Measurements from ENCODE around the gene TCL1A.

Gene TCL1A

DNA sequence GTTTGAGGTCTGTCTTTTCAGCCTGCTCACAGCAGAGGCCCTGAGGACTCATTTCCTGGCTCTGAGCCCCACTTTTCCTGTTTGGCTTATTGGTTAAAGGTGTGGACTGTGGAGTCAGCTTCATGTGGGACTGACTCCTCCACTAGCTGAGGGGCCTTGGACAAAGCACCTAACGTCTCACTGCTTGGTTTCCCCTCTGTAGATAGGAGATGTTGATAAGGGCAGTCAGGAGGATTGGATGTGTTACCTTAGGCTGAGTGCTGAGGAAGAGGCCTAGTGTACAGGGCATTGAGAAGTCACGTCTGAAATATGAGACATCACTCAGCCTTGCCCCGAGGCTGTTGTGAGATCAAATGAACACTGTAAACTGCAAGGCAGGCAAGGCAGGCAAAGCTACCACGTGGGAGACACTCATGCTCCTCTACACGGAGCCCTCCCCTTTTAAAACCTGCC lies 27.1 kb upstream of the TCL1A start (continued):
- TF ChIP-seq, protein P1, sequence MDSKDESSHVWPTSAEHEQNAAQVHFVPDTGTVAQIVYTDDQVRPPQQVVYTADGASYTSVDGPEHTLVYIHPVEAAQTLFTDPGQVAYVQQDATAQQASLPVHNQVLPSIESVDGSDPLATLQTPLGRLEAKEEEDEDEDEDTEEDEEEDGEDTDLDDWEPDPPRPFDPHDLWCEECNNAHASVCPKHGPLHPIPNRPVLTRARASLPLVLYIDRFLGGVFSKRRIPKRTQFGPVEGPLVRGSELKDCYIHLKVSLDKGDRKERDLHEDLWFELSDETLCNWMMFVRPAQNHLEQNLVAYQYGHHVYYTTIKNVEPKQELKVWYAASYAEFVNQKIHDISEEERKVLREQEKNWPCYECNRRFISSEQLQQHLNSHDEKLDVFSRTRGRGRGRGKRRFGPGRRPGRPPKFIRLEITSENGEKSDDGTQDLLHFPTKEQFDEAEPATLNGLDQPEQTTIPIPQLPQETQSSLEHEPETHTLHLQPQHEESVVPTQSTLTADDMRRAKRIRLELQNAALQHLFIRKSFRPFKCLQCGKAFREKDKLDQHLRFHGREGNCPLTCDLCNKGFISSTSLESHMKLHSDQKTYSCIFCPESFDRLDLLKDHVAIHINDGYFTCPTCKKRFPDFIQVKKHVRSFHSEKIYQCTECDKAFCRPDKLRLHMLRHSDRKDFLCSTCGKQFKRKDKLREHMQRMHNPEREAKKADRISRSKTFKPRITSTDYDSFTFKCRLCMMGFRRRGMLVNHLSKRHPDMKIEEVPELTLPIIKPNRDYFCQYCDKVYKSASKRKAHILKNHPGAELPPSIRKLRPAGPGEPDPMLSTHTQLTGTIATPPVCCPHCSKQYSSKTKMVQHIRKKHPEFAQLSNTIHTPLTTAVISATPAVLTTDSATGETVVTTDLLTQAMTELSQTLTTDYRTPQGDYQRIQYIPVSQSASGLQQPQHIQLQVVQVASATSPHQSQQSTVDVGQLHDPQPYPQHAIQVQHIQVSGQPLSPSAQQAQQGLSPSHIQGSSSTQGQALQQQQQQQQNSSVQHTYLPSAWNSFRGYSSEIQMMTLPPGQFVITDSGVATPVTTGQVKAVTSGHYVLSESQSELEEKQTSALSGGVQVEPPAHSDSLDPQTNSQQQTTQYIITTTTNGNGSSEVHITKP (tag by site-specific recombination; IDR thresholded peaks at IDR 0.05): peak; percentile 53
- TF ChIP-seq, protein P2, sequence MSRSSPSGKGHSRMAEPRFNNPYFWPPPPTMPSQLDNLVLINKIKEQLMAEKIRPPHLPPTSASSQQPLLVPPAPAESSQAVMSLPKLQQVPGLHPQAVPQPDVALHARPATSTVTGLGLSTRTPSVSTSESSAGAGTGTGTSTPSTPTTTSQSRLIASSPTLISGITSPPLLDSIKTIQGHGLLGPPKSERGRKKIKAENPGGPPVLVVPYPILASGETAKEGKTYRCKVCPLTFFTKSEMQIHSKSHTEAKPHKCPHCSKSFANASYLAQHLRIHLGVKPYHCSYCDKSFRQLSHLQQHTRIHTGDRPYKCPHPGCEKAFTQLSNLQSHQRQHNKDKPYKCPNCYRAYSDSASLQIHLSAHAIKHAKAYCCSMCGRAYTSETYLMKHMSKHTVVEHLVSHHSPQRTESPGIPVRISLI (tag by site-specific recombination; IDR thresholded peaks at IDR 0.05): no peak
- TF ChIP-seq, protein P3, sequence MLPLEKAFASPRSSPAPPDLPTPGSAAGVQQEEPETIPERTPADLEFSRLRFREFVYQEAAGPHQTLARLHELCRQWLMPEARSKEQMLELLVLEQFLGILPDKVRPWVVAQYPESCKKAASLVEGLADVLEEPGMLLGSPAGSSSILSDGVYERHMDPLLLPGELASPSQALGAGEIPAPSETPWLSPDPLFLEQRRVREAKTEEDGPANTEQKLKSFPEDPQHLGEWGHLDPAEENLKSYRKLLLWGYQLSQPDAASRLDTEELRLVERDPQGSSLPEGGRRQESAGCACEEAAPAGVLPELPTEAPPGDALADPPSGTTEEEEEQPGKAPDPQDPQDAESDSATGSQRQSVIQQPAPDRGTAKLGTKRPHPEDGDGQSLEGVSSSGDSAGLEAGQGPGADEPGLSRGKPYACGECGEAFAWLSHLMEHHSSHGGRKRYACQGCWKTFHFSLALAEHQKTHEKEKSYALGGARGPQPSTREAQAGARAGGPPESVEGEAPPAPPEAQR (tag by site-specific recombination; IDR thresholded peaks at IDR 0.05): no peak
- TF ChIP-seq ZFP69B (tag by site-specific recombination; IDR thresholded peaks at IDR 0.05) (0 out of 2 replicates have a peak, but pooled peaks have one; percentile 15), MZF1 (tag by site-specific recombination; IDR thresholded peaks at IDR 0.05; ENCODE audit: borderline replicate concordance) (no peak), ZNF366 (tag by site-specific recombination; conservative IDR thresholded peaks at IDR 0.05) (0 out of 2 replicates have a peak, but pooled peaks have one; percentile 18), ZNF146 (tag by site-specific recombination; IDR thresholded peaks at IDR 0.05) (no peak), ZNF610 (tag by site-specific recombination; IDR thresholded peaks at IDR 0.05; ENCODE audit: borderline replicate concordance) (no peak), ZNF629 (tag by site-specific recombination; IDR thresholded peaks at IDR 0.05) (no peak), ZNF354C (tag by site-specific recombination; IDR thresholded peaks at IDR 0.05; ENCODE audit: borderline replicate concordance, low read depth) (no peak), ZNF544 (tag by site-specific recombination; IDR thresholded peaks at IDR 0.05) (no peak), WT1 (tag by site-specific recombination; IDR thresholded peaks at IDR 0.05) (peak; percentile 58; the same call in 1 of the 2 replicates), ZNF529 (tag by site-specific recombination; IDR thresholded peaks at IDR 0.05; ENCODE audit: insufficient replicate concordance) (no peak), ZNF624 (tag by site-specific recombination; IDR thresholded peaks at IDR 0.05) (no peak), ZSCAN30 (tag by site-specific recombination; IDR thresholded peaks at IDR 0.05) (peak; percentile 55; the same call in 1 of the 2 replicates), OSR2 (tag by site-specific recombination; IDR thresholded peaks at IDR 0.05) (no peak), ZNF202 (tag by site-specific recombination; IDR thresholded peaks at IDR 0.05; ENCODE audit: borderline replicate concordance) (no peak), GLI2 (tag by site-specific recombination; IDR thresholded peaks at IDR 0.05; ENCODE audit: borderline replicate concordance, low read depth) (no peak), ZNF112 (tag by site-specific recombination; IDR thresholded peaks at IDR 0.05) (no peak), ZNF16 (tag by site-specific recombination; IDR thresholded peaks at IDR 0.05; ENCODE audit: low read depth) (no peak), ZNF654 (tag by site-specific recombination; IDR thresholded peaks at IDR 0.05; ENCODE audit: low read depth) (no peak), ZNF248 (tag by site-specific recombination; IDR thresholded peaks at IDR 0.05) (no peak), ZBTB8A (tag by site-specific recombination; IDR thresholded peaks at IDR 0.05) (0 out of 2 replicates have a peak, but pooled peaks have one; percentile 12), MEIS1 (CRISPR knock-in tag; IDR thresholded peaks at IDR 0.05; ENCODE audit: borderline replicate concordance) (no peak), ZNF843 (tag by site-specific recombination; IDR thresholded peaks at IDR 0.05) (peak; percentile 52), TRIM28 (IDR thresholded peaks at IDR 0.05; ENCODE audit: borderline replicate concordance, low read length) (peak; percentile 95), ZNF623 (tag by site-specific recombination; IDR thresholded peaks at IDR 0.05) (no peak), ZNF324 (tag by site-specific recombination; IDR thresholded peaks at IDR 0.05) (no peak)
- TF ChIP-seq, protein P4, sequence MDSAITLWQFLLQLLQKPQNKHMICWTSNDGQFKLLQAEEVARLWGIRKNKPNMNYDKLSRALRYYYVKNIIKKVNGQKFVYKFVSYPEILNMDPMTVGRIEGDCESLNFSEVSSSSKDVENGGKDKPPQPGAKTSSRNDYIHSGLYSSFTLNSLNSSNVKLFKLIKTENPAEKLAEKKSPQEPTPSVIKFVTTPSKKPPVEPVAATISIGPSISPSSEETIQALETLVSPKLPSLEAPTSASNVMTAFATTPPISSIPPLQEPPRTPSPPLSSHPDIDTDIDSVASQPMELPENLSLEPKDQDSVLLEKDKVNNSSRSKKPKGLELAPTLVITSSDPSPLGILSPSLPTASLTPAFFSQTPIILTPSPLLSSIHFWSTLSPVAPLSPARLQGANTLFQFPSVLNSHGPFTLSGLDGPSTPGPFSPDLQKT (IDR thresholded peaks at IDR 0.05; ENCODE audit: borderline replicate concordance, low read depth, low read length): no peak
- TF ChIP-seq, protein P5, sequence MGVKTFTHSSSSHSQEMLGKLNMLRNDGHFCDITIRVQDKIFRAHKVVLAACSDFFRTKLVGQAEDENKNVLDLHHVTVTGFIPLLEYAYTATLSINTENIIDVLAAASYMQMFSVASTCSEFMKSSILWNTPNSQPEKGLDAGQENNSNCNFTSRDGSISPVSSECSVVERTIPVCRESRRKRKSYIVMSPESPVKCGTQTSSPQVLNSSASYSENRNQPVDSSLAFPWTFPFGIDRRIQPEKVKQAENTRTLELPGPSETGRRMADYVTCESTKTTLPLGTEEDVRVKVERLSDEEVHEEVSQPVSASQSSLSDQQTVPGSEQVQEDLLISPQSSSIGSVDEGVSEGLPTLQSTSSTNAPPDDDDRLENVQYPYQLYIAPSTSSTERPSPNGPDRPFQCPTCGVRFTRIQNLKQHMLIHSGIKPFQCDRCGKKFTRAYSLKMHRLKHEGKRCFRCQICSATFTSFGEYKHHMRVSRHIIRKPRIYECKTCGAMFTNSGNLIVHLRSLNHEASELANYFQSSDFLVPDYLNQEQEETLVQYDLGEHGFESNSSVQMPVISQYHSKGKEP (tag by site-specific recombination; IDR thresholded peaks at IDR 0.05): peak; percentile 69; the same call in 1 of the 2 replicates
- TF ChIP-seq, protein P6, sequence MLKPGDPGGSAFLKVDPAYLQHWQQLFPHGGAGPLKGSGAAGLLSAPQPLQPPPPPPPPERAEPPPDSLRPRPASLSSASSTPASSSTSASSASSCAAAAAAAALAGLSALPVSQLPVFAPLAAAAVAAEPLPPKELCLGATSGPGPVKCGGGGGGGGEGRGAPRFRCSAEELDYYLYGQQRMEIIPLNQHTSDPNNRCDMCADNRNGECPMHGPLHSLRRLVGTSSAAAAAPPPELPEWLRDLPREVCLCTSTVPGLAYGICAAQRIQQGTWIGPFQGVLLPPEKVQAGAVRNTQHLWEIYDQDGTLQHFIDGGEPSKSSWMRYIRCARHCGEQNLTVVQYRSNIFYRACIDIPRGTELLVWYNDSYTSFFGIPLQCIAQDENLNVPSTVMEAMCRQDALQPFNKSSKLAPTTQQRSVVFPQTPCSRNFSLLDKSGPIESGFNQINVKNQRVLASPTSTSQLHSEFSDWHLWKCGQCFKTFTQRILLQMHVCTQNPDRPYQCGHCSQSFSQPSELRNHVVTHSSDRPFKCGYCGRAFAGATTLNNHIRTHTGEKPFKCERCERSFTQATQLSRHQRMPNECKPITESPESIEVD (tag by site-specific recombination; IDR thresholded peaks at IDR 0.05): no peak
